SKM-1 (cell line): Measurements from ENCODE around the gene PPP1R3G.

Experiments
- DNase-seq: peaks from one replicate; lab custom pipeline; 2025; ENCODE audit not compliant: unreplicated experiment; lab: John Stamatoyannopoulos, UW

The PPP1R3G gene

GRCh38 chr6:5093231-5094015 lies 8.3 kb downstream of the PPP1R3G start:
- no peak for DNase-seq

GRCh38 chr6:5094327-5094726 lies 9.2 kb downstream of the PPP1R3G start:
- no peak for DNase-seq

GRCh38 chr6:5095236-5095635 lies 10.1 kb downstream of the PPP1R3G start:
- no peak for DNase-seq

GRCh38 chr6:5096482-5096881 lies 11.3 kb downstream of the PPP1R3G start:
- no peak for DNase-seq

- no peak for DNase-seq
Observed at GRCh38 chr6:5098501-5099270, 13.5 kb downstream of the PPP1R3G start.

GRCh38 chr6:5099537-5099936 lies 14.4 kb downstream of the PPP1R3G start:
- no peak for DNase-seq

- DNase-seq = no peak
Observed at GRCh38 chr6:5100806-5101205, 15.7 kb downstream of the PPP1R3G start.

GRCh38 chr6:5102267-5102970 lies 17.3 kb downstream of the PPP1R3G start:
- DNase-seq = no peak

GRCh38 chr6:5103250-5103649 lies 18.1 kb downstream of the PPP1R3G start:
- no peak for DNase-seq

- no peak for DNase-seq
Observed at GRCh38 chr6:5104667-5105066, 19.5 kb downstream of the PPP1R3G start.

GRCh38 chr6:5105146-5105545 lies 20.0 kb downstream of the PPP1R3G start:
- no peak for DNase-seq

- DNase-seq = no peak
Observed at GRCh38 chr6:5107341-5107740, 22.2 kb downstream of the PPP1R3G start.

- no peak for DNase-seq
Observed at GRCh38 chr6:5108068-5108467, 22.9 kb downstream of the PPP1R3G start.

GRCh38 chr6:5108536-5109150 lies 23.5 kb downstream of the PPP1R3G start:
- no peak for DNase-seq

GRCh38 chr6:5109436-5109835 lies 24.3 kb downstream of the PPP1R3G start:
- DNase-seq = no peak

- no peak for DNase-seq
Observed at GRCh38 chr6:5110246-5110645, 25.1 kb downstream of the PPP1R3G start.

GRCh38 chr6:5111626-5112025 lies 26.5 kb downstream of the PPP1R3G start:
- DNase-seq = no peak

GRCh38 chr6:5112066-5112799 lies 27.1 kb downstream of the PPP1R3G start:
- no peak for DNase-seq

- DNase-seq = no peak
Observed at GRCh38 chr6:5113096-5113495, 28.0 kb downstream of the PPP1R3G start.

- DNase-seq = no peak
Observed at GRCh38 chr6:5115168-5115567, 30.0 kb downstream of the PPP1R3G start.
